ENCODE results near the gene CELF2.
"Not testable (repeated sequence)": the region's sequence is repeated elsewhere in the genome, so short reads cannot be mapped to it uniquely, and the experiment has no call there.

Gene CELF2

GRCh38 chr10:11353006-11353896 lies 335.6 kb downstream of the CELF2 start:
- TF ChIP-seq ZNF274 (IDR thresholded peaks at IDR 0.05; ENCODE audit: low read depth, low read length) = no peak
- no peak overlapping the region for H3K4me3 ChIP-seq (ENCODE audit: low read length)

- TF ChIP-seq ZNF274 (IDR thresholded peaks at IDR 0.05; ENCODE audit: low read depth, low read length) = no peak
- no peak overlapping the region for H3K4me3 ChIP-seq (ENCODE audit: low read length)
Observed at GRCh38 chr10:11354823-11355222, 337.2 kb downstream of the CELF2 start.

DNA sequence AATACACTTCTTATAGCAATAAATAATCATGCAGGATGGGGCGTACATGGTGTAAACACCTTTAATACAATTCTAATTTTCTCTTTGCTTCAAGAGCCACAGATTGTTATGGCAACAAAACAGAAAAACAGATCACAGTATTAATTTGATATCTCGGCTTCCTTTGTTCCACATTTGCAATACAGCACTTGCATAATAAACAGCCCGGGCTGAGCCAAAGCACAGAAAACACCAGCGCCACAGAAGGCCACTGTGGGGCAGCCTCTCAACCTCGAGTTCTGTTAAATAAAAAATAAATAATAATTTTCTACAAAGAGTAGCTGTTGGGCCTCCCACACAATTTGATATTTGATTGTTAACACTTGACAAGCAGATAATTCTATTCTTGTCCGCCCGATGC lies 337.9 kb downstream of the CELF2 start:
- no peak for TF ChIP-seq ZNF274 (IDR thresholded peaks at IDR 0.05; ENCODE audit: low read depth, low read length)
- no peak overlapping the region for H3K4me3 ChIP-seq (ENCODE audit: low read length)

- TF ChIP-seq ZNF274 (IDR thresholded peaks at IDR 0.05; ENCODE audit: low read depth, low read length) = no peak
- no peak overlapping the region for H3K4me3 ChIP-seq (ENCODE audit: low read length)
Observed at GRCh38 chr10:11357439-11357838, 339.8 kb downstream of the CELF2 start.

DNA sequence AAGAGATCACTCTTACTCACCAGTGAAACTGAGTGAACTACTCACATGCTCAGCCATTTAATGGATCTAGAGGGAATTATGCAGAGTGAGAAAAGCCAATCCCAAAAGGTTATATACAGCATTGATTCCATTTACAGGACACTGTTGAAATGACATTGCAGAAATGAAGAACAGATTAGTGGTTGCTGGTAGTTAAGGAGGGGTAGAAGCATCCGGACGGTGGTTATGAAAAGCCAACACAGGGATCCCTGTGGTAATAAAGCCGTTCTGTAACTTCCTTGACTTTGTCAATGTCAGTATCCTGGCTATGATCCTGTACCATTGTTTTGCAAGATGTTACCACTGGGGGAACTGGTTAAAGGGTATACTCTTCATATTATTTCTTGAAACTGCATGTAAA lies 340.3 kb downstream of the CELF2 start:
- no peak for TF ChIP-seq ZNF274 (IDR thresholded peaks at IDR 0.05; ENCODE audit: low read depth, low read length)
- H3K4me3 ChIP-seq (ENCODE audit: low read length) = no peak overlapping the region

DNA sequence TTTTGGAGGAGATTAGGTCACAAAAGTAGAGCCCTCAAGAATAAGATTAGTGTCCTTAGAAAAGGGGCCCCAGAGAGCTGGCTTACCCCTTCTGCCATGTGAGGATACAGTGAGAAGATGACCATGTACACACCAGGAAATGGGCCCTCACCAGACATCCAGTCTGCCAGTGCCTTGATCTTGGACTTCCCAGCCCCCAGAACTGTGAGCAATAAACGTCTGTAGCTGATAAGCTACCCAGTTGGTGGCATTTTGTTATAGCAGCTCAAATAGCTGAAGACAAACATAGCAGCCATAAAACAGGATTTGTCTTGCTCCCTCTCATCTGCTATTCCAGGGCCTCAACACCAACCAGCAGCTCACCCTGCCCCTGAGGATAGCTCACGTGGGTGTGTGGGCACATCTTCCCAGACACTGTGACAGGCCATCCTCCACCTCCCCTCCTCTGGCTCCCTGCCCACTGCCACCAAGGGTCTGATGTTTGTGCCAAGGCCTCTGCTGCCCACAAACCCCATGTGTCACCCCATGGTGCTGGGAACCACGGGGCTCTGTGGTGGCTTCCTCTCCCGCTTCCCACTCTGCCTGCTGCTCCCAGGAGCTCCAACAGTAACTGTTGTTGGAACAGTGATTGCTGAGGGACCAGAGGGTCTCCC lies 341.4 kb downstream of the CELF2 start:
- TF ChIP-seq ZNF274 (IDR thresholded peaks at IDR 0.05; ENCODE audit: low read depth, low read length) = no peak
- no peak overlapping the region for H3K4me3 ChIP-seq (ENCODE audit: low read length)

DNA sequence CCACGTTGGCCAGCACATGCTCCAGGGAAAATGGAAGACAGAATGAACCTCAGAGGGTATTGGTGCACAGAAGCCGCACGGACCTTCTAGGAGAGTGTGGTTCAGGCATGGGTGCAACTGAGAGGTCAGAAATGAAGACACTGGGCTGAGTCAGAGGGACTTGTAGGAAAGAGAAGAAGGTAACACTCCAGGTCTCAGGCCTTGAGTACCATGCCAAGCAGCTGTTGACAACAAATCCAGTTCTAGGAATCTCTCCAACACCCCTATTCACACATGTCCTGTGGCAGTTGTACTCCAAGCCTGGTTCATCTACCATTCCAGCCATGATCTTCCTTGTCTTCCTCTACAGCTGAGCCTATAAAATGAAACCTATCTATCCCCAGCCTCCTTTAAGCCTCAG lies 342.2 kb downstream of the CELF2 start:
- H3K4me3 ChIP-seq (ENCODE audit: low read length) = no peak overlapping the region
- TF ChIP-seq ZNF274 (IDR thresholded peaks at IDR 0.05; ENCODE audit: low read depth, low read length) = no peak

GRCh38 chr10:11363497-11363896 lies 345.8 kb downstream of the CELF2 start:
- no peak overlapping the region for H3K4me3 ChIP-seq (ENCODE audit: low read length)
- no peak for TF ChIP-seq ZNF274 (IDR thresholded peaks at IDR 0.05; ENCODE audit: low read depth, low read length)

- no peak overlapping the region for H3K4me3 ChIP-seq (ENCODE audit: low read length)
- TF ChIP-seq ZNF274 (IDR thresholded peaks at IDR 0.05; ENCODE audit: low read depth, low read length) = no peak
Observed at GRCh38 chr10:11364241-11364640, 346.6 kb downstream of the CELF2 start.

DNA sequence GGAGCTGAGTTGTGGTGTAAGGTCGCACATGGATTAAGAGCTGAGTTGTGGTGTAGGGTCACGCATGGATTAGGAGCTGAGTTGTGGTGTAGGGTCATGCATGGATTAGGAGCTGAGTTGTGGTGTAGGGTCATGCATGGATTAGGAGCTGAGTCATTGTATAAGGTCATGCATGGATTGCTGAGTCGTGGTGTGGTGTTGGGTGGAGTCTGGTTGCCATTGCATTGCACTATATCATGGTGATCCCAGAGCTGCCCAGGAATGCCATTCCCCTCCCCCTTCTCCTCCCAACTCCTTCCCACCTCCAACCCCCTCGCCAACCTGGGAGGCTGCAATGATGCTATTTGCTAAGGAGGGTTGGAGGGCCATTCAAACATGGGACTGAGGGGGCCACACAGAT lies 349.2 kb downstream of the CELF2 start:
- not testable (repeated sequence) for H3K4me3 ChIP-seq (ENCODE audit: low read length)

GRCh38 chr10:11367505-11367904 lies 349.8 kb downstream of the CELF2 start:
- H3K4me3 ChIP-seq (ENCODE audit: low read length) = no peak overlapping the region
- no peak for TF ChIP-seq ZNF274 (IDR thresholded peaks at IDR 0.05; ENCODE audit: low read depth, low read length)

GRCh38 chr10:11373717-11374171 lies 356.1 kb downstream of the CELF2 start:
- TF ChIP-seq ZNF274 (IDR thresholded peaks at IDR 0.05; ENCODE audit: low read depth, low read length) = no peak
- H3K4me3 ChIP-seq (ENCODE audit: low read length) = no peak overlapping the region

DNA sequence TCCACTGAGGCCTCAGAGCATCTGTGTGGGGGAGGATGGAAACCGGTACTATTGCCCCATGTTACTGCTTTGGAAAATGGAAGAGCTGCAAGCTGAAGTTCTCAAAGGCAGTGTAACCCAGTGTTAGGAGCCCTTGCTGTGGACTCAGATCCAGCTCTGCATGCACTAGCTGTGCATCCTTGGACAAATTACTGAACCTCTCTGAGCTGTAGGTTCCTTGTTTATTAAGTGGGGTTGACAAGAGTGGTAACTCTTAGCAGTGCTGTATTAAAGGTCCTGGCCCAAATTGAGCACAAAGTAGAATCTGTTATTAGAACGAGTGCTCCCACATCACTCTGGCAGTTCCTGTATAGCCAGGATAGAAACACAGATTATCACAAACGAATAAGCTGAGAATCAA lies 359.6 kb downstream of the CELF2 start:
- no peak for TF ChIP-seq ZNF274 (IDR thresholded peaks at IDR 0.05; ENCODE audit: low read depth, low read length)
- H3K4me3 ChIP-seq (ENCODE audit: low read length) = no peak overlapping the region

GRCh38 chr10:11378835-11379234 lies 361.2 kb downstream of the CELF2 start:
- no peak overlapping the region for H3K4me3 ChIP-seq (ENCODE audit: low read length)
- TF ChIP-seq ZNF274 (IDR thresholded peaks at IDR 0.05; ENCODE audit: low read depth, low read length) = no peak

DNA sequence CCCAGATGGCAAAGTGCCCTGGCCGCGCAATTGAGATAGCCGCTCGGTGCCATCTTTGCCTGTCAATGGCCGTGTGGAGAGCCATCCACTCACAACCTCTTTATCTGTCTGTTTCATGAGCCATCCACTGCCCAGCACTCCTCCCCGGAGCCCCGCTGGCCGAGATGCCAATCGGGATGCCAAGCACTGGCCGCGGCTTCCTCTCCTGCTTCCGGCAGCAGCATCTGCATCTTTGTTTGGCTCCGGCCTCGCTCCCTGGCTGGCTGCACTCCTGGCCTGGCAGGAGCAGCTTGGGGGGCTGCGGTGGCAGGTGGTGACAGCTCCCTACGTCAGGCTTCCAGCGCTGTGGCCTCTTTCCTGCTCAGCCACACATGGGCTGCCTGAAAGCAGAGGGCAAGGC lies 362.1 kb downstream of the CELF2 start:
- no peak overlapping the region for H3K4me3 ChIP-seq (ENCODE audit: low read length)
- TF ChIP-seq ZNF274 (IDR thresholded peaks at IDR 0.05; ENCODE audit: low read depth, low read length) = no peak

All from GM08714 (cell line).